Naive thymus-derived CD4-positive, alpha-beta T cell (primary cell): ENCODE measurements around the gene GPR150. TPM values are rescaled to one million over a fixed set of nuclear protein-coding genes. Genes with fewer than 3 reads are reported as not detected.

Experiments used
- ATAC-seq: fragments of 150-1000 bp; cut with Tn5 transposase; 2 replicates; pipeline ENCODE4 v1.10.0; 2021; ENCODE audit warnings: mild to moderate bottlenecking, moderate library complexity
- CTCF ChIA-PET: fragments of 350-600 bp; sonication (Branson Sonifier 250); formaldehyde crosslinking; loops from one replicate; lab custom pipeline; 2021; ENCODE audit warnings: antibody characterized with exemption; lab: Charles Lee
- POLR2A ChIA-PET: fragments of 350-600 bp; sonication (Branson Sonifier 250); formaldehyde crosslinking; loops from one replicate; lab custom pipeline; 2021; ENCODE audit warnings: antibody characterized with exemption, inconsistent platforms; lab: Charles Lee
- DNase-seq, 9 donors: peaks; one replicate each; pipeline versions ENCODE4 v3.0.0 to v3.0.0-alpha.2; 2020 to 2022; ENCODE audit warnings: mixed read lengths in 1 of 9
- H3K27ac ChIP-seq: one replicate; pipeline ENCODE4 v1.7.0; 2013; ENCODE audit warnings: mild to moderate bottlenecking, low read depth, low read length, moderate library complexity
- H3K27me3 ChIP-seq, 2 donors: one replicate each; pipeline ENCODE4 v1.7.0; 2013; ENCODE audit warnings: low read length in 2 of 2, mild to moderate bottlenecking in 2 of 2, moderate library complexity in 2 of 2; ENCODE audit not compliant: control insufficient read depth in 2 of 2, insufficient read depth in 2 of 2
- H3K36me3 ChIP-seq, 3 experiments: 1 replicate in 2 of 3; 2 replicates in 1 of 3; pipeline ENCODE4 v1.7.0; 2013; ENCODE audit warnings: low read length in 3 of 3, mild to moderate bottlenecking in 3 of 3, moderate library complexity in 1 of 3; ENCODE audit not compliant: insufficient read depth in 3 of 3, control insufficient read depth in 2 of 3
- H3K4me1 ChIP-seq, 2 donors: one replicate each; pipeline ENCODE4 v1.7.0; 2013; ENCODE audit warnings: low read length in 2 of 2, mild to moderate bottlenecking in 2 of 2, moderate library complexity in 1 of 2; ENCODE audit not compliant: control insufficient read depth in 2 of 2, insufficient read depth in 2 of 2
- H3K4me3 ChIP-seq: 2 replicates; pipeline ENCODE4 v1.7.0; 2013; ENCODE audit warnings: mild to moderate bottlenecking, low read length
- H3K9me3 ChIP-seq, 3 experiments: 1 replicate in 2 of 3; 2 replicates in 1 of 3; pipeline ENCODE4 v1.7.0; 2013; ENCODE audit warnings: low read length in 3 of 3; ENCODE audit not compliant: control insufficient read depth in 2 of 3
- H3K27ac Mint-ChIP-seq, 9 donors: one replicate each; pipeline ENCODE4 v1.8.0; 2020 to 2022; ENCODE audit warnings: mixed read lengths in 9 of 9, mild to moderate bottlenecking in 8 of 9, moderate library complexity in 5 of 9, inconsistent platforms in 2 of 9
- H3K27me3 Mint-ChIP-seq, 5 donors: one replicate each; pipeline ENCODE4 v1.8.0; 2021 to 2022; ENCODE audit warnings: mixed read lengths in 5 of 5, mild to moderate bottlenecking in 1 of 5
- H3K36me3 Mint-ChIP-seq, 5 donors: one replicate each; pipeline ENCODE4 v1.8.0; 2020 to 2022; ENCODE audit warnings: mixed read lengths in 5 of 5, mild to moderate bottlenecking in 3 of 5, inconsistent platforms in 1 of 5
- H3K4me1 Mint-ChIP-seq, 7 donors: one replicate each; pipeline ENCODE4 v1.8.0; 2020 to 2022; ENCODE audit warnings: mixed read lengths in 7 of 7, mild to moderate bottlenecking in 3 of 7, inconsistent platforms in 1 of 7
- H3K4me3 Mint-ChIP-seq, 10 donors: one replicate each; pipeline ENCODE4 v1.8.0; 2020 to 2022; ENCODE audit warnings: mild to moderate bottlenecking in 10 of 10, mixed read lengths in 10 of 10, moderate library complexity in 6 of 10, inconsistent platforms in 2 of 10
- H3K9me3 Mint-ChIP-seq, 11 donors: one replicate each; pipeline ENCODE4 v1.8.0; 2020 to 2022; ENCODE audit warnings: mixed read lengths in 11 of 11, mild to moderate bottlenecking in 4 of 11, inconsistent platforms in 1 of 11, moderate library complexity in 1 of 11
- intact Hi-C, 2 donors: fragments of 100-400 bp; cut with micrococcal nuclease; formaldehyde crosslinking; loops; one replicate each; pipeline ENCODE4 v1.15.1; 2023
- polyA plus RNA-seq, 2 donors: library from polyadenylated mRNA; unstranded; fragments of 300-500 nt; fragmentation: Illumina TruSeq; gene quantifications; one replicate each; pipeline ENCODE4 v1.2.3, GENCODE V29; 2021
- total RNA-seq, 6 experiments: library from RNA in 5 of 6; stranded (reverse) in 5 of 6; gene quantifications; 1 replicate in 5 of 6; 2 replicates in 1 of 6; pipeline ENCODE4 v1.2.3 and lab custom pipeline; 2021 to 2026

Gene GPR150
- total and polyA plus RNA-seq, 7 experiments from 2014 or later: 0.48 to 3.5 (median 1.2) TPM

DNA sequence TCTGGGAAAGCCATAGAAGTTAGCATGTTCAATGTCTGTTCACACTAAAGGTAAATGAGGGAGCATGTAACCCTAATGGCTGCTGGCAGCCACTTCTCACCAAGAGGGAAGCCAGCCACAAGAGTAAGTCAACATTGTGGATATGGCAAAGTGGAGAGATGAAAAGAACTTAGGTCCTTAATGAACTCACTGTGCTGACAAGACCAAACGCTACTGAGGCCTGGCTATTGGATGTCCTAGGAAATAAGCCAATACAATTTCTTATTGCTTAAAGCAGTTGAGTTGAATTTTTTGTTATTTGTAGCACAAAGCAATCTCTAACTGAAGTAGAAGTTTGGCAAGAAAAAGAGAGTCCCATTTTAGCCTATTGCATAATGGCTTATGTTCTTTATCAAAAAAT is 6.8 kb downstream of the GPR150 start:
- peaks cover 0 to 13% (median 0%) of the 10 kb centered on the region in 5 donors for H3K36me3 Mint-ChIP-seq
- H3K4me3 ChIP-seq: no peak overlapping the region
- intact Hi-C loops: no loop called here
- ChIA-PET CTCF (no interaction called here), POLR2A (no interaction called here)
- H3K27me3 Mint-ChIP-seq: peaks cover 0 to 14% (median 0%) of the 10 kb centered on the region in 5 donors
- H3K27ac ChIP-seq: no peak overlapping the region
- peaks cover 19 to 38% of the 10 kb centered on the region in 2 donors for H3K4me1 ChIP-seq
- H3K27me3 ChIP-seq: no peaks in the 10 kb centered on the region
- no peak for ATAC-seq
- no peak for DNase-seq
- peaks cover 0 to 9% (median 0%) of the 10 kb centered on the region in 11 donors for H3K9me3 Mint-ChIP-seq
- no peaks in the 10 kb centered on the region for H3K9me3 ChIP-seq
- no peak overlapping the region for H3K27ac Mint-ChIP-seq
- no peak overlapping the region for H3K4me3 Mint-ChIP-seq
- peaks cover 19 to 60% (median 46%) of the 10 kb centered on the region in 7 donors for H3K4me1 Mint-ChIP-seq
- H3K36me3 ChIP-seq: no peaks in the 10 kb centered on the region

DNA sequence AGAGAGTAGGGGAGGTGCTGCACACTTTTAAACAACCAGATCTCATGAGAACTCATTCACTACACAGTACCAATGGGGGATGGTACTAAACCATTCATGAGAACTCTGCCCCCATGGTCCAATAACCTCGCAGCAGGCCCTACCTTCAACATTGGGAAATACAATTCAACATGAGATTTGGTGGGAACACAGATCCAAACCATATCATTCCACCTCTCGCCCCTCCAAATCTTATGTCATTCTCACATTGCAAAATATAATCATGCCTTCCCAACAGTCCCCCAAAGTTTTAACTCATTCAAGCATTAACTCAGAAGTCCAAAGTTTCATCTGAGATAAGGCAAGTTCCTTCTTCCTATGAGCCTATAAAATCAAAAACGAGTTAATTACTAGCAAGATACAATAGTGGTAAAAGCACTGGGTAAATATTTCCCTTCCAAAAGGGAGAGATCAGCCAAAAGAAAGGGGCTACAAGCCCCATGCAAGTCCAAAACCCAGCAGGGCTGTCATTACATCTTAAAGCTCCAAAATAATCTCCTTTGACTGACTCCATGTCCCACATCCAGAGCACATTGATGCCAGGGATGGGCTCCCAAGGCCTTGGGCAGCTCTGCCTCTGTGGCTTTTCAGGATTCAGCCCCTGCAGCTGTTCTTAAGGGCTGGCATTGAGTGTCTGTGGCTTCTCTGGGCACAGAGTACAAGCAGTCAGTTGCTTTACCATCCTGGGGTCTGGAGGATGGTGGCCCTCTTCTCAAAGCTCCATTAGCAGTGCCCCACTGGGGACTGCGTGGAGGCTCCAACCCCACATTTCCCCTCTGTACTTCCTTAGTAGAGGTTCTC is 8.3 kb downstream of the GPR150 start:
- H3K4me3 Mint-ChIP-seq: no peak overlapping the region
- H3K27ac Mint-ChIP-seq: no peak overlapping the region
- H3K36me3 ChIP-seq: no peaks in the 10 kb centered on the region
- DNase-seq (no peak), ATAC-seq (no peak)
- ChIA-PET CTCF (interaction anchor here (0.6 kb wide), 1 partner anchor 179 kb away, joined by 3 read pairs; no protein-coding TSS in a partner anchor), POLR2A (no interaction called here)
- peaks cover 10 to 36% of the 10 kb centered on the region in 2 donors for H3K4me1 ChIP-seq
- H3K27ac ChIP-seq: no peak overlapping the region
- peaks cover 0 to 18% (median 2%) of the 10 kb centered on the region in 11 donors for H3K9me3 Mint-ChIP-seq
- H3K4me3 ChIP-seq: no peak overlapping the region
- H3K27me3 Mint-ChIP-seq: peaks cover 0 to 14% (median 0%) of the 10 kb centered on the region in 5 donors
- intact Hi-C loops: no loop called here
- H3K36me3 Mint-ChIP-seq: peaks cover 0 to 26% (median 0%) of the 10 kb centered on the region in 5 donors
- peaks cover 18 to 56% (median 43%) of the 10 kb centered on the region in 7 donors for H3K4me1 Mint-ChIP-seq
- H3K9me3 ChIP-seq: no peaks in the 10 kb centered on the region
- no peaks in the 10 kb centered on the region for H3K27me3 ChIP-seq

DNA sequence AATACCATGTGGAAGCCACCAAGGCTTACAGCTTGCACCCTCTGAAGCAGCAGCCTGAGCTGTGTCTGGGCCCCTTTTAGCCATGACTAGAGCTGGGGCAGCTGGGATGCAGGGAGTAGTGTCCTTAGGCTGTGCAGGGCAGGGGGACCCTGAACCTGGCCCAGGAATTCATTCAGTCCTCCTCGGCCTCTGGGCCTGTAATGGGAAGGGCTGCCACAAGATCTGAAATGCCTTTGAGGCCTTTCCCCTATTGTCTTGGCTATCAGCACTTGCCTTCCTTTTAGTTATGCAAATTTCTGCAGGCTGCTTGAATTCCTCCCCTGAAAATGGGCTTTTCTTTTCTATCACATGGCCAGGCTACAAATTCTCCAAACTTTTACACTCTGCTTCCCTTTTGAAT is 9.0 kb downstream of the GPR150 start:
- H3K9me3 ChIP-seq: no peaks in the 10 kb centered on the region
- DNase-seq (no peak), ATAC-seq (no peak)
- Mint-ChIP-seq H3K36me3 (peaks cover 0 to 28% (median 0%) of the 10 kb centered on the region in 5 donors), H3K4me3 (no peak overlapping the region), H3K27me3 (peaks cover 0 to 11% (median 0%) of the 10 kb centered on the region in 5 donors), H3K9me3 (peaks cover 0 to 18% (median 2%) of the 10 kb centered on the region in 11 donors), H3K27ac (no peak overlapping the region), H3K4me1 (peaks cover 15 to 56% (median 43%) of the 10 kb centered on the region in 7 donors)
- no peaks in the 10 kb centered on the region for H3K27me3 ChIP-seq
- intact Hi-C loops: no loop called here
- no peak overlapping the region for H3K4me3 ChIP-seq
- H3K27ac ChIP-seq: no peak overlapping the region
- peaks cover 6 to 29% of the 10 kb centered on the region in 2 donors for H3K4me1 ChIP-seq
- ChIA-PET POLR2A (no interaction called here), CTCF (interaction anchor here (0.6 kb wide), 1 partner anchor 179 kb away, joined by 3 read pairs; no protein-coding TSS in a partner anchor)
- H3K36me3 ChIP-seq: no peaks in the 10 kb centered on the region

DNA sequence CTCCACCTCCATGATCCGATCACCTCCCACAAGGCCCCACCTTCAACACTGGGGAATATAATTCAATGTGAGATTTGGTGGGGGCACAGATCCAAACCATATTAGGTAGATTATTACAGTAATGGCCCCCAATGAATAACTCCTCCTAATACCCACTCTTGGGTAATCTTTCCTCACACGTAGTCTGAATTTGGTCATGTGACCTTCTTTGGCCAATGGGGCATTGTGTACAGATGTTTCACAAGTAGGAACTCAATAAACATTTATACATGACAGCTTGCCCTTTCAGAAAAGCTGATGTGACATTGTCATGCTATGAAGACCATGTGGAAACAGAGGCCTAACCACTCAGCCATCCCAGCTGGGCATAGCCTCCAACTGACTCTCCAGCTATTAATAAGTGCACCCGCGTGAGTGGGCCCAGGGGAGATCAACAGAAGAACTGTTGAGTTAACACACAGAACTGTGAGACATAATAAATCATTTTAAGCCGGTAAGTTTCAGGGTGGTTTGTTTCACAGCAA is 10.6 kb downstream of the GPR150 start:
- intact Hi-C loops: loop anchor here in 1 of 2 donors (10.0 kb wide), 1 partner anchor 1516 kb away; a partner anchor contains a TSS
- DNase-seq: no peak
- H3K27me3 Mint-ChIP-seq: peaks cover 0 to 10% (median 0%) of the 10 kb centered on the region in 5 donors
- Histone ChIP-seq H3K4me3 (no peak overlapping the region), H3K27ac (no peak overlapping the region), H3K27me3 (no peaks in the 10 kb centered on the region), H3K4me1 (peaks cover 6 to 24% of the 10 kb centered on the region in 2 donors), H3K9me3 (no peaks in the 10 kb centered on the region), H3K36me3 (no peaks in the 10 kb centered on the region)
- peaks cover 0 to 24% (median 0%) of the 10 kb centered on the region in 5 donors for H3K36me3 Mint-ChIP-seq
- H3K4me3 Mint-ChIP-seq: no peak overlapping the region
- peaks cover 0 to 16% (median 2%) of the 10 kb centered on the region in 11 donors for H3K9me3 Mint-ChIP-seq
- ChIA-PET POLR2A (interaction anchor here (1.3 to 2.4 kb wide), 5 partner anchors 8 to 151 kb away, joined by 3 to 69 read pairs (median 10); partner anchors contain the start of genes ARSK and SKIC3), CTCF (interaction anchor here (1.9 to 2.1 kb wide), 2 partner anchors 8 to 16 kb away, joined by 10 to 14 read pairs; partner anchors contain the start of gene RFESD)
- H3K4me1 Mint-ChIP-seq: peaks cover 15 to 52% (median 35%) of the 10 kb centered on the region in 7 donors
- no peak for ATAC-seq
- peak overlapping the region in 7 of 9 donors; percentile 17 to 75 (median 56) for H3K27ac Mint-ChIP-seq

DNA sequence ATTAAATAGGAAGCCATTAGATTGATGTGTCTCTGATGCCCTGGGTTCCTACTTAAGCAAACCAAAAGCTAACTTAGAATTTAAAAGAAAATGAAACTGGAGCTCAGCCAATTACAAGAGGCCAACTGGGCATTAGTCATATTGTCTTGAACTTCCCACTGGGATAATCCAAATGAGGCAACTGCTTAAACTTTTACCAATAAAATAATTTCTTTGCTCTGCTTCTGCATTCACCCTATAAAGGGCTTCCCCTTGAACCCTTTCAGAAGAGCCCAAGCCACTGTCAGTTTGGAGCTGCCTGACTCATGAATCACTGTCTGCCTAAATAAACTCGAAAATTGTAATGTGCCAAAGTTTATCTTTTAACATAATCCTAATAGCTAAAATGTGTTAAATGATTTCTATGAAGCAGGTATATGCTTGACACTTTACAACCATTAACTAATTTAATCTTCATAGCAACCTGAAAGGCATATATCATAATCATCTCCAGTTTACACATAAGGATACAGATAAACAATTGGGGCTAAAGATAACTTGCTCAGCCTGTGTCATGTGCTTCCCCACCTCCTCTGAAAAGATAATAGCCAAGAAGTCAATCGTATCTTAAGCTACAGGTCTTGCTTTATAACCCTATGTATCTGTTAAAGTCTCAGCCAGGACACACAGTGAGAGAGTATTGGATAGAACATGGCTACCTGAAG is 11.5 kb downstream of the GPR150 start:
- CTCF ChIA-PET: interaction anchor here (0.6 to 2.1 kb wide), 7 partner anchors 9 to 215 kb away, joined by 3 to 14 read pairs (median 9); partner anchors contain the start of genes ARSK, RFESD and SKIC3
- intact Hi-C loops: loop anchor here in 1 of 2 donors (10.0 kb wide), 1 partner anchor 1517 kb away; a partner anchor contains a TSS

More for the DNA sequence above, 11.5 kb downstream of the GPR150 start:
- Histone ChIP-seq H3K9me3 (no peaks in the 10 kb centered on the region), H3K27ac (peak overlapping the region; percentile 65), H3K4me3 (no peak overlapping the region), H3K4me1 (peaks cover 6 to 24% of the 10 kb centered on the region in 2 donors), H3K27me3 (no peaks in the 10 kb centered on the region), H3K36me3 (no peaks in the 10 kb centered on the region)
- Mint-ChIP-seq H3K9me3 (peaks cover 0 to 16% (median 2%) of the 10 kb centered on the region in 11 donors), H3K27me3 (peaks cover 0 to 9% (median 0%) of the 10 kb centered on the region in 5 donors), H3K27ac (peak overlapping the region; percentile 90 to 99 (median 94)), H3K4me3 (peak overlapping the region in 9 of 10 donors; percentile 21 to 79 (median 60)), H3K4me1 (peaks cover 15 to 52% (median 35%) of the 10 kb centered on the region in 7 donors), H3K36me3 (peaks cover 0 to 24% (median 0%) of the 10 kb centered on the region in 5 donors)
- no peak for ATAC-seq
- POLR2A ChIA-PET: interaction anchor here (1.0 to 2.4 kb wide), 9 partner anchors 9 to 177 kb away, joined by 3 to 69 read pairs (median 8); partner anchors contain the start of genes ARSK, RFESD and SKIC3
- DNase-seq: no peak
